GM23248 (cell line): ENCODE measurements around the gene GPR22. TPM values are rescaled to one million over a fixed set of nuclear protein-coding genes. Genes with fewer than 3 reads are reported as not detected.

Experiments
- DNase-seq: peaks from one replicate; pipeline ENCODE4 v3.0.0-alpha.2; 2015
- H2AFZ ChIP-seq: fragments of 200-600 bp; sonication (generic); 2 replicates; pipeline ENCODE4 v1.6.1; 2016; ENCODE audit warnings: antibody characterized with exemption
- H3F3A ChIP-seq: fragments of 200-600 bp; sonication (generic); 2 replicates; pipeline ENCODE4 v1.6.1; 2016; ENCODE audit warnings: mild to moderate bottlenecking, antibody characterized with exemption, mixed run types; ENCODE audit not compliant: insufficient read depth
- H3K27ac ChIP-seq: fragments of 200-600 bp; sonication (generic); 2 replicates; pipeline ENCODE4 v1.5.1; 2016; ENCODE audit warnings: mild to moderate bottlenecking
- H3K27me3 ChIP-seq: fragments of 200-600 bp; sonication (generic); replicated peaks from 2 replicates; pipeline ENCODE4 v1.6.1; 2016; ENCODE audit warnings: mild to moderate bottlenecking; ENCODE audit not compliant: insufficient read depth
- H3K36me3 ChIP-seq: fragments of 200-600 bp; sonication (generic); 2 replicates; pipeline ENCODE4 v1.6.1; 2016; ENCODE audit warnings: low read depth, mild to moderate bottlenecking
- H3K4me1 ChIP-seq: fragments of 200-600 bp; sonication (generic); 2 replicates; pipeline ENCODE4 v1.6.1; 2016; ENCODE audit warnings: mild to moderate bottlenecking; ENCODE audit not compliant: insufficient read depth
- H3K4me2 ChIP-seq: fragments of 200-600 bp; sonication (generic); one replicate; pipeline ENCODE4 v1.6.1; 2016; ENCODE audit warnings: mild to moderate bottlenecking; ENCODE audit not compliant: unreplicated experiment
- H3K4me3 ChIP-seq: fragments of 200-600 bp; sonication (generic); 2 replicates; pipeline ENCODE4 v1.5.1; 2016; ENCODE audit warnings: mild to moderate bottlenecking
- H3K79me2 ChIP-seq: fragments of 200-600 bp; sonication (generic); 2 replicates; pipeline ENCODE4 v1.6.1; 2016; ENCODE audit warnings: mild to moderate bottlenecking; ENCODE audit not compliant: insufficient read depth
- H3K9ac ChIP-seq: fragments of 200-600 bp; sonication (generic); 2 replicates; pipeline ENCODE4 v1.6.1; 2016; ENCODE audit warnings: mild to moderate bottlenecking
- H3K9me2 ChIP-seq: fragments of 200-600 bp; sonication (generic); 2 replicates; pipeline ENCODE4 v1.6.1; 2016; ENCODE audit warnings: mixed run types, mild to moderate bottlenecking, moderate library complexity; ENCODE audit not compliant: insufficient read depth
- H3K9me3 ChIP-seq: fragments of 200-600 bp; sonication (generic); one replicate; pipeline ENCODE4 v1.6.1; 2017; ENCODE audit warnings: low read depth
- H4K20me1 ChIP-seq: fragments of 200-600 bp; sonication (generic); 2 replicates; pipeline ENCODE4 v1.6.0; 2016; ENCODE audit not compliant: insufficient read depth
- EZH2 ChIP-seq: fragments of 200-600 bp; sonication (generic); IDR thresholded peaks from 2 replicates; pipeline ENCODE4 v1.6.1; 2018; ENCODE audit warnings: antibody characterized with exemption, mild to moderate bottlenecking; ENCODE audit not compliant: insufficient read depth, poor library complexity, severe bottlenecking
- EZH2phosphoT487 ChIP-seq: fragments of 200-600 bp; sonication (generic); IDR thresholded peaks from 2 replicates; pipeline ENCODE4 v1.6.1; 2018; ENCODE audit warnings: antibody characterized with exemption, moderate library complexity, mild to moderate bottlenecking, low read depth; ENCODE audit not compliant: insufficient read depth
- WGBS, 2 experiments: methylation state at CpG; one replicate each; pipeline ENCODE4 v1.1.6; 2015 to 2017; ENCODE audit warnings: low lambda C conversion rate in 2 of 2, low coverage in 1 of 2; ENCODE audit errors: missing lambda C conversion rate in 2 of 2; 5-methylcytosine and 5-hydroxymethylcytosine counted together
- in situ Hi-C: fragments of 300-500 bp; cut with MboI; formaldehyde crosslinking; loops from 2 replicates; pipeline ENCODE4 v1.15.0; 2020
- polyA plus RNA-seq: library from polyadenylated mRNA; unstranded; fragments of >200 nt; fragmentation: Nextera tagmentation; extraction: Ambion mirVana; gene quantifications from 2 replicates; pipeline ENCODE4 v1.2.1, GENCODE V29; 2016
- total RNA-seq: library from RNA; depleted of rRNA; stranded (reverse); fragments of >200 nt; shearing (Covaris generic); gene quantifications from 2 replicates; pipeline ENCODE4 v1.2.3, GENCODE V29; 2014

Gene GPR22
- total and polyA plus RNA-seq, 2 experiments from 2014 or later, result 0.39 TPM; not detected in 1

DNA sequence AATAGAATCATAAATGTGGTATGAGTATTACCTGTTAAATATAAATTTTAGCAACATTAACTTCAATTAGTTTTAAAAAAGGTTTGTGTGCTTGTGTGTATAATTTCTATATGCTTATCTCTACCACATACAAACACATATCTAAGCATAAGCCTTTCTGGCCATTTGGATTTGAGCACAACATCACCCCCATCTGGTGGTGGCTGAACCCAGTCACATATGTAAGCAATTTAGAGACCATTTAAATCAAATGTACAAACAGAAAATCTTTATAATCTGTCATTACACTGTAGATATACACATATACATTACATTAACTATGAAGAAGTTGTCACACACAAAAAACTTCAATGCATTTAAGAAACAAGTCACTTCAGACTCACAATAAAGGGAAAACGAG lies 31.7 kb downstream of the GPR22 start:
- Histone ChIP-seq H3K4me1 (no peaks in the 10 kb centered on the region; the same call in 1 of the 2 replicates), H3K36me3 (peaks cover 5% of the 10 kb centered on the region; the same call in 1 of the 2 replicates), H3K27me3 (no peaks in the 10 kb centered on the region), H3K9me2 (no peaks in the 10 kb centered on the region), H3K4me2 (no peak overlapping the region), H3K27ac (no peak overlapping the region), H3K79me2 (peaks cover 25% of the 10 kb centered on the region; the same call in 1 of the 2 replicates), H3K4me3 (no peak overlapping the region), H4K20me1 (no peaks in the 10 kb centered on the region), H2AFZ (no peak overlapping the region), H3K9ac (no peak overlapping the region), H3K9me3 (no peaks in the 10 kb centered on the region), H3F3A (no peaks in the 10 kb centered on the region)
- in situ Hi-C loops, result no loop called here
- WGBS, 2 experiments, result 59 to 76% methylated on average over 1 of the region's 1 CpG
- peak; percentile 55 for DNase-seq
- TF ChIP-seq EZH2phosphoT487 (no peak), EZH2 (no peak)

DNA sequence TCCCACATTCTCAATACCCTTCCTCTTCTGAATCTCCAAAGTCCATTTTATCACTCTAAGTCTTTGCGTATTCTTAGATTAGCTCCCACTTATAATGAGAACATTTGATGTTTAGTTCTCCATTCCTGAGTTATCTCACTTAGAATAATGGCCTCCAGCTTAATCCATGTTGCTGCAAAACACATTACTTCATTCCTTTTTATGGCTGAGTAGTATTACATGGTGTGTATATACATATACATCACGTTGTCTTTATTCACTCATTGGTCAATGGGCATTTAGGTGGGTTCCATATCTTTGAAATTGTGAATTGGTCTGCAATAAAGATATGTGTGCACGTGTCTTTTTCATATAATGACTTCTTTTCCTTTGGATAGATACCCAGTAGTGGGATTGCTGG lies 32.3 kb downstream of the GPR22 start:
- in situ Hi-C loops, result no loop called here
- Histone ChIP-seq H3K36me3 (peaks cover 5% of the 10 kb centered on the region; the same call in 1 of the 2 replicates), H3K9me3 (no peaks in the 10 kb centered on the region), H3K4me1 (no peaks in the 10 kb centered on the region; the same call in 1 of the 2 replicates), H3K4me3 (no peak overlapping the region), H3K9ac (no peak overlapping the region), H3K9me2 (no peaks in the 10 kb centered on the region), H3F3A (no peaks in the 10 kb centered on the region), H2AFZ (no peak overlapping the region), H3K27me3 (no peaks in the 10 kb centered on the region), H3K27ac (no peak overlapping the region), H3K4me2 (no peak overlapping the region), H3K79me2 (peaks cover 24% of the 10 kb centered on the region; the same call in 1 of the 2 replicates), H4K20me1 (no peaks in the 10 kb centered on the region)
- WGBS, 2 experiments, result 94 to 97% methylated on average over 3 of the region's 3 CpGs
- TF ChIP-seq EZH2phosphoT487 (no peak), EZH2 (no peak)
- DNase-seq, result no peak

DNA sequence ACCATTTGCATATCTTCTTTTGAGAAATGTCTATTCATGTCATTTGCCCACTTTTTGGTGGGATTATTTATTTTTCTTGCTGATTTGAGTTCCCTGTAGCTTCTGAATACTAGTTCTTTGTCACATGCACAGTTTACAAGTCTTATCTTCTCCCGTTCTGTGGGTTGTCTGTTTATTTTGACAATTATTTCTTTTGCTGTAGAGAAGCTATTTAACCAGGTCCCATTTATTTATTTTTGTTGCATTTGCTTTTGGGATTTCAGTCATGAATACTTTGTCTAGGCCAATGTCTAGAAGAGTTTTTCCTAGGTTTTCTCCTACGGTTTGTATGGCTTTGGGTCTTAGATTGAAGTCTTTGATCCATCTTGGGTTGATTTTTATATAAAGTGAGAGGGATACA lies 32.9 kb downstream of the GPR22 start:
- H3K9me2 ChIP-seq, result no peaks in the 10 kb centered on the region
- H2AFZ ChIP-seq, result no peak overlapping the region
- no peaks in the 10 kb centered on the region for H4K20me1 ChIP-seq
- H3K4me2 ChIP-seq, result no peak overlapping the region
- in situ Hi-C loops, result no loop called here
- no peaks in the 10 kb centered on the region for H3K9me3 ChIP-seq
- H3K27ac ChIP-seq, result no peak overlapping the region
- H3F3A ChIP-seq, result no peaks in the 10 kb centered on the region
- no peaks in the 10 kb centered on the region; the same call in 1 of the 2 replicates for H3K4me1 ChIP-seq
- no peak overlapping the region for H3K4me3 ChIP-seq
- no peak for TF ChIP-seq EZH2
- H3K79me2 ChIP-seq, result peaks cover 17% of the 10 kb centered on the region; the same call in 1 of the 2 replicates
- H3K36me3 ChIP-seq, result peaks cover 5% of the 10 kb centered on the region; the same call in 1 of the 2 replicates
- H3K27me3 ChIP-seq, result no peaks in the 10 kb centered on the region
- WGBS, 2 experiments, result 98 to 100% methylated on average over 2 of the region's 2 CpGs
- no peak overlapping the region for H3K9ac ChIP-seq
- DNase-seq, result no peak

DNA sequence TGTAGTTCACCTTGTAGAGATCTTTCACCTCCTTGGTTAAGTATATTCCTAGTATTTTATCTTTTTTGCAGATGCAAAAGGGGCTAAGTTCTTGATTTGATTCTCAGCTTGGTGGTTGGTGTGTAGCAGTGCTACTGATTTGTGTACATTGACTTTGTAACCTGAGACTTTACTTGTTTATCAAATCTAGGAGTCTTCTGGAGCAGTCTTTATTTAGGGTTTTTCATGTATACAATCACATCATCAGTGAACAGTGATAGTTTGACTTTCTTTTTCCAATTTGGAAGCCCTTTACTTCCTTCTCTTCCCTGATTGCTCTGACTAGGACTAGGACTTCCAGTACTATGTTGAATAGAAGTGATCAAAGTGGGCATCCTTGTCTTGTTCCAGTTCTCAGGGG lies 33.8 kb downstream of the GPR22 start:
- Histone ChIP-seq H3K79me2 (peaks cover 8% of the 10 kb centered on the region; the same call in 1 of the 2 replicates), H3K4me1 (no peaks in the 10 kb centered on the region; the same call in 1 of the 2 replicates), H3F3A (no peaks in the 10 kb centered on the region), H3K4me3 (no peak overlapping the region), H2AFZ (no peak overlapping the region), H3K27ac (no peak overlapping the region), H3K27me3 (no peaks in the 10 kb centered on the region), H4K20me1 (no peaks in the 10 kb centered on the region), H3K9me2 (no peaks in the 10 kb centered on the region), H3K36me3 (peaks cover 5% of the 10 kb centered on the region; the same call in 1 of the 2 replicates), H3K9ac (no peak overlapping the region), H3K9me3 (no peaks in the 10 kb centered on the region), H3K4me2 (no peak overlapping the region)
- TF ChIP-seq EZH2phosphoT487, result no peak
- DNase-seq, result no peak
- in situ Hi-C loops, result no loop called here

DNA sequence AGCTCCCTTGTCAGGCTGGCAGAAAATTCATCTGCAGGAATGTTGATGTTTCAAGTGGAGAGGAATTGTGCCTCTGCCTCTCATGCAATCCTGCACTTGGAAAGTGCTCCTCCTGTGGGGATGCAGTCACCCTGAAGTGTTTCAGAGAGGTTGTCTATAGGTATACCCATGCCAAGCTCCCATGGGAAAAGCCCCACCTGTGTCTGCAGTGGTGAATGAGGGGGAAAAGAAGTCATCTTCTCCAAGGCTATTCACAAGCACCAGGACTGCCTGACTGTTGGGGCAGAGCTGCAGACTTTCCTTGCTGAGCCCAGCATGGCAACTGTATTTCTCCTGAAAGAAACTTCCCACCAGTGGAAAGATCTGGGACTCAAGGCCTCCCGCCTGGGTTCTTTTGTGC lies 35.5 kb downstream of the GPR22 start:
- H3K27ac ChIP-seq, result no peak overlapping the region
- WGBS, 2 experiments, result 100% methylated on average over 1 of the region's 1 CpG
- H3K9me2 ChIP-seq, result no peaks in the 10 kb centered on the region
- H3K4me1 ChIP-seq, result no peaks in the 10 kb centered on the region; the same call in 1 of the 2 replicates
- no peaks in the 10 kb centered on the region for H4K20me1 ChIP-seq
- no peaks in the 10 kb centered on the region for H3F3A ChIP-seq
- no peak overlapping the region for H2AFZ ChIP-seq
- in situ Hi-C loops, result no loop called here
- no peaks in the 10 kb centered on the region for H3K9me3 ChIP-seq
- H3K36me3 ChIP-seq, result peaks cover 5% of the 10 kb centered on the region; the same call in 1 of the 2 replicates
- H3K4me3 ChIP-seq, result no peak overlapping the region
- H3K27me3 ChIP-seq, result no peaks in the 10 kb centered on the region
- no peak overlapping the region for H3K4me2 ChIP-seq
- peaks cover 8% of the 10 kb centered on the region; the same call in 1 of the 2 replicates for H3K79me2 ChIP-seq
- no peak for DNase-seq
- no peak for TF ChIP-seq EZH2phosphoT487
- TF ChIP-seq EZH2, result no peak
- no peak overlapping the region for H3K9ac ChIP-seq
